ENCODE data around the gene B4GALT3. TPM values are rescaled to one million over a fixed set of nuclear protein-coding genes. Genes with fewer than 3 reads are reported as not detected.

B4GALT3 gene
- total and polyA plus RNA-seq, 2 of the 8 experiments (the other 6 are each of a cell fraction or from before 2014, with no cell fraction given) = 42.3 to 43.0 TPM

GRCh38 chr1:161214369-161214768, 37.1 kb upstream of the B4GALT3 start (continued):
- no peak for TF ChIP-seq CHD7 (IDR thresholded peaks at IDR 0.05; ENCODE audit: insufficient replicate concordance, low read length)

All from H1 (cell line).